ENCODE results near the gene DEFB125.

- TF ChIP-seq CTCF (IDR thresholded peaks at IDR 0.05; ENCODE audit: low read length) (no peak), EZH2phosphoT487 (IDR thresholded peaks at IDR 0.05; ENCODE audit: low read length) (no peak)
These were observed 54.8 kb downstream of the DEFB125 start, which contains the start of gene DEFB126 for GRCh38 chr20:142290-142689.

Measured in MM.1S (cell line).